ENCODE measurements around the gene CRB2.

CRB2 gene

DNA sequence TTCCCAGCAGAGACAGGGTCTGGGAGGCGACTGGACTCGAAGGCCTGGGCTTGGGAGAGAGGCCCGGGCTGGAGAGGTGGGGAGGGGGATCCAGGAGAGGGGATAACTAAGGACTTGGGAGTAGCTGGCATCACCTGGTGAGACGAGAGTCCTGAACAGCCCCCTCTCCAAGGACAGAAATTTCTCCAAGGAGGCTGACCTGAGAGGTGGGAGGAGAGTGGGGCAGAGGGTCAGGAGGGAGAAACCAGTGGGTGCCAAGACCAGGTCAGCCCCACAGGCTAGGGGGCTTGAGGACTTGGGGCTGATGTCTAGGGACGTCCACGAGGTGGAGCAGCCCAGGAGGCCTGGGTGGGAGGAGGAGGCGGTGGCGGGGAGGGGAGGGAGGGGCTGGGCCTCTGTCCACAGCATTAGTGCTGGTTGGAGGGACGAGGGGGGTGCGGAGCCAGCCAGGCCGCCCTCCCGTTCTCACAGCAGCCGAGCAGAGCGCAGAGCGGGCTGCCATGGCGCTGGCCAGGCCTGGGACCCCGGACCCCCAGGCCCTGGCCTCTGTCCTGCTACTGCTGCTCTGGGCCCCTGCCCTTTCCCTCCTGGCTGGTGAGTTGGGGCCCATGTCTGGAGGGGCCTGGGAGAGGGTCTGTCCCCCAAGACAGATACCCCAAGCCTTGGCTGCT lies at the start of gene CRB2:
Gene CRB2, plus strand, starts transcription at position 437 of the 671 bp plus-strand sequence. Its CDS starts 64 bp downstream, at position 501.
- no peak within 1 kb of the TSS for H3K4me2 ChIP-seq (ENCODE audit: insufficient read depth, low read length)
- peaks cover 3% of the 10 kb centered on the region for H3K27me3 ChIP-seq (ENCODE audit: insufficient read depth, low read length, poor library complexity)
- H3K4me3 ChIP-seq (ENCODE audit: low read depth in 1 of 2, low read length in 2 of 2) = no peak within 1 kb of the TSS
- no peak within 1 kb of the TSS for H3K9ac ChIP-seq (ENCODE audit: low read depth, low read length)
- 0 out of 2 replicates have a peak, but pooled peaks cover 2% of the 10 kb centered on the region for H3K4me1 ChIP-seq (ENCODE audit: insufficient read depth, low read length)
- no peaks in the 10 kb centered on the region for H3K9me3 ChIP-seq (ENCODE audit: insufficient read depth, low read length, severe bottlenecking)
- no peak within 1 kb of the TSS for H2AFZ ChIP-seq (ENCODE audit: low read depth, low read length)
- no peak within 1 kb of the TSS for H3K27ac ChIP-seq (ENCODE audit: low read length)
- no peak for ATAC-seq (ENCODE audit: insufficient read depth, low read depth)
- no peaks in the 10 kb centered on the region for H3K79me2 ChIP-seq (ENCODE audit: insufficient read depth, low read length)
- no peak for DNase-seq
- no peaks in the 10 kb centered on the region for H3K36me3 ChIP-seq (ENCODE audit: insufficient read depth, low read length)
- TF ChIP-seq CTCF (IDR thresholded peaks at IDR 0.05; ENCODE audit: borderline replicate concordance, extremely low read depth, low read length, poor library complexity, severe bottlenecking) (no peak), EZH2 (IDR thresholded peaks at IDR 0.05; ENCODE audit: borderline replicate concordance, low read depth, low read length, severe bottlenecking) (no peak)
- no peaks in the 10 kb centered on the region for H4K20me1 ChIP-seq (ENCODE audit: insufficient read depth, low read length)

DNA sequence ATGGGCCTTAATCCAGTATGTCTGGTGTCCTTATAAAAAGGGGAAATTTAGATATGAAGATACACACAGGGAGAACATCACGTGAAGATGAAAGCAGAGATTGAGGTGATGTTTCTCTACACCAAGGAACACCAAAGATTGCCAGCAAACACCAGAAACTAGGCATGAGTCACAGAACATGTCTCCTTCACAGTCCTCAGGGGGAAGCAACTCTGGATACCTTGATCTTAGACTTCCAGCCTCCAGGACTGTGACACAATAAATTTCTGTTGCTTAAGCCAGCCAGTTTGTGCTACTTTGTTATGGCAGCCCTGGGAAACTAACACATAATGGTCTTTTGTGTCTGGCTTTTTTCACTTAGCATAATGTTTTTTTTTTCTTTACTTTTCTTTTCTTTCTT lies 46.4 kb upstream of the CRB2 start:
- Histone ChIP-seq H3K36me3 (ENCODE audit: insufficient read depth, low read length) (no peaks in the 10 kb centered on the region), H3K4me2 (ENCODE audit: insufficient read depth, low read length) (no peak overlapping the region), H3K79me2 (ENCODE audit: insufficient read depth, low read length) (no peaks in the 10 kb centered on the region), H4K20me1 (ENCODE audit: insufficient read depth, low read length) (no peaks in the 10 kb centered on the region), H3K27me3 (ENCODE audit: insufficient read depth, low read length, poor library complexity) (no peaks in the 10 kb centered on the region), H3K9ac (ENCODE audit: low read depth, low read length) (no peak overlapping the region), H3K4me1 (ENCODE audit: insufficient read depth, low read length) (no peaks in the 10 kb centered on the region), H2AFZ (ENCODE audit: low read depth, low read length) (no peak overlapping the region), H3K4me3 (ENCODE audit: low read depth in 1 of 2, low read length in 2 of 2) (no peak overlapping the region), H3K9me3 (ENCODE audit: insufficient read depth, low read length, severe bottlenecking) (no peaks in the 10 kb centered on the region), H3K27ac (ENCODE audit: low read length) (no peak overlapping the region)
- no peak for DNase-seq
- TF ChIP-seq CTCF (IDR thresholded peaks at IDR 0.05; ENCODE audit: borderline replicate concordance, extremely low read depth, low read length, poor library complexity, severe bottlenecking) = no peak
- no peak for TF ChIP-seq EZH2 (IDR thresholded peaks at IDR 0.05; ENCODE audit: borderline replicate concordance, low read depth, low read length, severe bottlenecking)
- ATAC-seq (ENCODE audit: insufficient read depth, low read depth) = no peak

DNA sequence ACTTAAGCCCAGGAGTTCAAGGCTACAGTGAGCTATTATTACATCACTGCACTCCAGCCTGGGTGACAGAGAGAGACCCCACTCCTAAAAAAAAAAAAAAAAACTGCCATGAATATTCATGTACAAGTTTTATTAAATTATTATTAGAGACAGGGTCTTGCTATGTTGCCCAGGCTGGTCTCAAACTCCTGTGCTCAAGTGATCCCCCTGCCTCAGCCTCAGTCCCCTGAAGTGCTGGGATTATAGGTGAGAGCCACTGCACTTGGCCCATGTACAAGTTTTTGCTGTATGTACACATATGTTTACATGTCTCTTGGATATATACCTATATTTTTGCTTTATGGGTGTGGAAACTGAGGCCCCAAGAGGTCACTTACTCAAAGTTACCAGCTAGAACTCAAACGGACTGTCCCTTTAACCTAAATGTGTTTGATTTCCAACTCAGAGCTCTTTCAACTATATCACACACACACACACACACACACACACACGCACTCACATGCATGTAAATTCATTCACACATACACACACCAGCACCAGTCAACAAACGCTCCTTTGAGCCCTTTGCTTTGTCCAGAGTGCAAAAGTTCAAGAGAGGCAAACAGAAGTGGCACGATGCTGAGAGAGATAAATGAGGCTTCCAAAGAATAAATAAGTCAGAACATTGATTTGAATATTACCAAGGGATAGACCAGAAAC lies 45.3 kb upstream of the CRB2 start:
- TF ChIP-seq EZH2 (IDR thresholded peaks at IDR 0.05; ENCODE audit: borderline replicate concordance, low read depth, low read length, severe bottlenecking) = no peak
- TF ChIP-seq CTCF (IDR thresholded peaks at IDR 0.05; ENCODE audit: borderline replicate concordance, extremely low read depth, low read length, poor library complexity, severe bottlenecking) = no peak
- Histone ChIP-seq H3K36me3 (ENCODE audit: insufficient read depth, low read length) (no peaks in the 10 kb centered on the region), H3K9me3 (ENCODE audit: insufficient read depth, low read length, severe bottlenecking) (no peaks in the 10 kb centered on the region), H3K27me3 (ENCODE audit: insufficient read depth, low read length, poor library complexity) (no peaks in the 10 kb centered on the region), H3K4me2 (ENCODE audit: insufficient read depth, low read length) (no peak overlapping the region), H3K79me2 (ENCODE audit: insufficient read depth, low read length) (no peaks in the 10 kb centered on the region), H3K4me1 (ENCODE audit: insufficient read depth, low read length) (no peaks in the 10 kb centered on the region), H3K4me3 (ENCODE audit: low read depth in 1 of 2, low read length in 2 of 2) (no peak overlapping the region), H4K20me1 (ENCODE audit: insufficient read depth, low read length) (no peaks in the 10 kb centered on the region), H2AFZ (ENCODE audit: low read depth, low read length) (no peak overlapping the region), H3K27ac (ENCODE audit: low read length) (no peak overlapping the region), H3K9ac (ENCODE audit: low read depth, low read length) (no peak overlapping the region)
- DNase-seq (no peak), ATAC-seq (ENCODE audit: insufficient read depth, low read depth) (no peak)
